H9 (cell line): ENCODE results near the gene MIA3. TPM values are rescaled to one million over a fixed set of nuclear protein-coding genes. Genes with fewer than 3 reads are reported as not detected.

ENCODE experiments used
- DNase-seq: peaks from one replicate; pipeline ENCODE4 v3.0.0-alpha.2; 2017
- H2AFZ ChIP-seq: one replicate; pipeline ENCODE4 v1.6.1; 2013; ENCODE audit warnings: mild to moderate bottlenecking, low read length, control low read depth, moderate library complexity
- H2AK5ac ChIP-seq: 2 replicates; pipeline ENCODE4 v1.6.1; 2013; ENCODE audit warnings: low read length, control low read depth, mixed read lengths; ENCODE audit not compliant: insufficient read length
- H2BK120ac ChIP-seq: one replicate; pipeline ENCODE4 v1.6.1; 2013; ENCODE audit warnings: low read depth, mild to moderate bottlenecking, low read length, control low read depth, inconsistent platforms; ENCODE audit not compliant: poor library complexity, severe bottlenecking
- H2BK12ac ChIP-seq: 2 replicates; pipeline ENCODE4 v1.6.1; 2013; ENCODE audit warnings: low read length, control low read depth, mixed read lengths, low read depth; ENCODE audit not compliant: insufficient read length
- H2BK15ac ChIP-seq: 2 replicates; pipeline ENCODE4 v1.6.1; 2013; ENCODE audit warnings: low read depth, low read length, control low read depth
- H2BK20ac ChIP-seq: one replicate; pipeline ENCODE4 v1.6.1; 2013; ENCODE audit warnings: low read depth, mild to moderate bottlenecking, low read length, control low read depth, inconsistent platforms; ENCODE audit not compliant: poor library complexity, severe bottlenecking
- H2BK5ac ChIP-seq: 2 replicates; pipeline ENCODE4 v1.6.1; 2013; ENCODE audit warnings: low read length, control low read depth, mixed read lengths; ENCODE audit not compliant: insufficient read length
- H3K14ac ChIP-seq: 2 replicates; pipeline ENCODE4 v1.6.1; 2013; ENCODE audit warnings: low read length, control low read depth; ENCODE audit not compliant: insufficient read depth
- H3K18ac ChIP-seq: 2 replicates; pipeline ENCODE4 v1.6.1; 2013; ENCODE audit warnings: low read depth, mild to moderate bottlenecking, mixed read lengths, low read length, control low read depth; ENCODE audit not compliant: insufficient read length
- H3K23ac ChIP-seq: 2 replicates; pipeline ENCODE4 v1.6.1; 2013; ENCODE audit warnings: low read length, control low read depth, mixed read lengths, low read depth; ENCODE audit not compliant: insufficient read length
- H3K23me2 ChIP-seq: 2 replicates; pipeline ENCODE4 v1.6.1; 2013; ENCODE audit warnings: low read depth, mild to moderate bottlenecking, mixed read lengths, low read length, control low read depth; ENCODE audit not compliant: insufficient read length, poor library complexity, severe bottlenecking
- H3K27ac ChIP-seq: 2 replicates; pipeline ENCODE4 v1.5.1; 2013; ENCODE audit warnings: low read length, control low read depth, mixed read lengths, low read depth; ENCODE audit not compliant: insufficient read length
- H3K27me3 ChIP-seq: 2 replicates; pipeline ENCODE4 v1.6.1; 2013; ENCODE audit warnings: low read length, control low read depth, inconsistent platforms; ENCODE audit not compliant: insufficient read depth
- H3K4ac ChIP-seq: 2 replicates; pipeline ENCODE4 v1.6.1; 2013; ENCODE audit warnings: low read depth, mild to moderate bottlenecking, control low read depth, inconsistent platforms, low read length, moderate library complexity
- H3K4me1 ChIP-seq: 2 replicates; pipeline ENCODE4 v1.6.1; 2013; ENCODE audit warnings: low read length, control low read depth, inconsistent platforms; ENCODE audit not compliant: insufficient read depth
- H3K4me2 ChIP-seq: 2 replicates; pipeline ENCODE4 v1.6.1; 2013; ENCODE audit warnings: low read length, control low read depth, mixed read lengths; ENCODE audit not compliant: insufficient read length, insufficient read depth
- H3K56ac ChIP-seq: 2 replicates; pipeline ENCODE4 v1.6.1; 2013; ENCODE audit warnings: low read depth, mild to moderate bottlenecking, mixed read lengths, low read length, control low read depth; ENCODE audit not compliant: insufficient read length
- H3K79me1 ChIP-seq: 2 replicates; pipeline ENCODE4 v1.6.1; 2013; ENCODE audit warnings: low read depth, mild to moderate bottlenecking, moderate library complexity, low read length, control low read depth, inconsistent platforms; ENCODE audit not compliant: insufficient read depth, poor library complexity, severe bottlenecking
- H3K79me2 ChIP-seq: 2 replicates; pipeline ENCODE4 v1.6.1; 2013; ENCODE audit warnings: low read length, control low read depth, inconsistent platforms; ENCODE audit not compliant: insufficient read depth
- H3K9ac ChIP-seq: 2 replicates; pipeline ENCODE4 v1.6.1; 2013; ENCODE audit warnings: low read length, control low read depth, mixed read lengths; ENCODE audit not compliant: insufficient read length; ENCODE audit errors: extremely low read depth
- H3K9me3 ChIP-seq: one replicate; pipeline ENCODE4 v1.6.1; 2013; ENCODE audit warnings: low read depth, low read length, inconsistent platforms; ENCODE audit not compliant: control insufficient read depth
- H3T11ph ChIP-seq: one replicate; pipeline ENCODE4 v1.6.1; 2013; ENCODE audit warnings: mild to moderate bottlenecking, low read length, control low read depth, inconsistent platforms
- H4K20me1 ChIP-seq: one replicate; pipeline ENCODE4 v1.6.1; 2013; ENCODE audit not compliant: control insufficient read depth, insufficient read length, insufficient read depth
- H4K5ac ChIP-seq: 2 replicates; pipeline ENCODE4 v1.6.1; 2013; ENCODE audit warnings: low read depth, mild to moderate bottlenecking, mixed read lengths, low read length, control low read depth; ENCODE audit not compliant: insufficient read length
- H4K8ac ChIP-seq: replicated peaks from 2 replicates; pipeline ENCODE4 v1.6.1; 2013; ENCODE audit warnings: low read length, control low read depth, mixed read lengths, low read depth; ENCODE audit not compliant: insufficient read length
- H4K91ac ChIP-seq: 2 replicates; pipeline ENCODE4 v1.6.1; 2013; ENCODE audit warnings: low read depth, mild to moderate bottlenecking, moderate library complexity, mixed read lengths, low read length, control low read depth; ENCODE audit not compliant: insufficient read length
- H3K27ac Mint-ChIP-seq, 3 experiments: 2 replicates in 2 of 3; 3 replicates in 1 of 3; pipeline ENCODE4 v1.8.0; 2020 to 2021; ENCODE audit warnings: mixed read lengths in 3 of 3, mild to moderate bottlenecking in 1 of 3, moderate library complexity in 1 of 3
- H3K27me3 Mint-ChIP-seq: 2 replicates; pipeline ENCODE4 v1.8.0; 2021; ENCODE audit warnings: low read depth, mild to moderate bottlenecking, moderate library complexity, mixed read lengths
- H3K36me3 Mint-ChIP-seq, 3 experiments: 2 replicates in 2 of 3; 3 replicates in 1 of 3; pipeline ENCODE4 v1.8.0; 2020 to 2021; ENCODE audit warnings: low read depth in 3 of 3, mixed read lengths in 3 of 3; ENCODE audit not compliant: insufficient read depth in 1 of 3
- H3K4me1 Mint-ChIP-seq, 2 experiments: 2 replicates each; pipeline ENCODE4 v1.8.0; 2020; ENCODE audit warnings: mixed read lengths in 2 of 2
- H3K4me3 Mint-ChIP-seq, 2 experiments: 2 replicates in 1 of 2; 3 replicates in 1 of 2; pipeline ENCODE4 v1.8.0; 2020 to 2021; ENCODE audit warnings: mild to moderate bottlenecking in 2 of 2, mixed read lengths in 2 of 2, moderate library complexity in 1 of 2
- H3K9me3 Mint-ChIP-seq, 2 experiments: 2 replicates in 1 of 2; 3 replicates in 1 of 2; pipeline ENCODE4 v1.8.0; 2020; ENCODE audit warnings: mild to moderate bottlenecking in 2 of 2, mixed read lengths in 2 of 2, moderate library complexity in 1 of 2
- WGBS: extraction: QIAGEN DNeasy Blood & Tissue Kit; methylation state at CpG from one replicate; pipeline ENCODE4 v1.1.7; 2013; ENCODE audit warnings: missing lambda C conversion rate, low lambda C conversion rate, mixed read lengths; ENCODE audit not compliant: insufficient read length; ENCODE audit errors: extremely low coverage; 5-methylcytosine and 5-hydroxymethylcytosine counted together
- total RNA-seq: library from RNA; stranded (reverse); gene quantifications from 2 replicates; pipeline ENCODE4 v1.2.1, GENCODE V29; 2021
- TF ChIP-seq, protein P1 (sequence below): fragments of 200-600 bp; sonication (generic); conservative IDR thresholded peaks from 3 replicates; pipeline ENCODE4 v1.8.0; 2021; ENCODE audit warnings: antibody characterized with exemption, mild to moderate bottlenecking

The MIA3 gene
- total RNA-seq, 1 experiment from 2014 or later: 55.5 TPM

DNA sequence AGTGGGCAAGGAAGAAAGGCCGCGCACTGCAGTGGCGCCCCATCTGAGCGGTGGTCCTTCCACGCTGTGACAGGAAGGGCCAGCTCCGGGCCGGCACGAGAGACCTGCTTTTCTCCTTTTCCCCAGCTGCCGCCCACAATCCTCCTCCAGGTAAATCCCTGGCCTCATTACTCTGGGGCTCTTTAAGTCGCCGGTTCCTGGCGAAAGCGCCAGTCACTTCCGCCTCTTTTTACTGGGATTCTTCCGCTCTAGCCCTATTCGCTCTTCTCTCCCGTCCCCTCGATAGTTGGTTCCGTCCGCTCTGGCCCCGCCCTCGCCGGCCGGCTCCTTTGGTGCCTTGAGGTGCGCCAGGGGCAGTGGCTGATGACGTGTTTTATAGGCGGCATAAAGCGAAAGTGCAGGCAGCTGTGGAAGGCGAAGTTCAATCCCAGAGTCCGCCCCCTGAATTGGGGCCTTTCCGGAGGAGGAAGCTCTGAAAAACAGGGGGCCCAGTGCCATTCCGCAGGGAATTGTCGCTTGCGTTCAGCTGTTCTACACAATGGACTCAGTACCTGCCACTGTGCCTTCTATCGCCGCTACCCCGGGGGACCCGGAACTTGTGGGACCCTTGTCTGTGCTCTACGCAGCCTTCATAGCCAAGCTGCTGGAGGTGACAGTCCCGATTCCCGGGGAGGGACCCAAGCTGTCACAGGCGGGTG lies 26.2 kb downstream of the MIA3 start:
- Histone ChIP-seq H4K91ac (no peak overlapping the region), H3K4me2 (peak overlapping the region; percentile 99), H2AK5ac (no peak overlapping the region), H3K9me3 (no peaks in the 10 kb centered on the region), H4K20me1 (no peaks in the 10 kb centered on the region), H3K79me2 (no peaks in the 10 kb centered on the region), H3K18ac (peak overlapping the region; percentile 69), H2BK120ac (no peak overlapping the region), H2BK5ac (no peak overlapping the region), H3K27me3 (no peaks in the 10 kb centered on the region), H3K23me2 (peaks cover 12% of the 10 kb centered on the region), H2BK12ac (no peak overlapping the region), H3K14ac (peak overlapping the region; percentile 62; the same call in 1 of the 2 replicates), H3K56ac (no peak overlapping the region), H3T11ph (no peak overlapping the region), H4K8ac (no peak overlapping the region), H2BK20ac (no peak overlapping the region), H3K4me1 (no peaks in the 10 kb centered on the region; the same call in 1 of the 2 replicates), H3K23ac (no peak overlapping the region), H3K4ac (no peak overlapping the region), H2AFZ (no peak overlapping the region), H3K79me1 (no peaks in the 10 kb centered on the region), H3K9ac (peak overlapping the region; percentile 89), H2BK15ac (no peak overlapping the region), H4K5ac (no peak overlapping the region), H3K27ac (peak overlapping the region; percentile 33)
- Mint-ChIP-seq H3K36me3 (peaks cover 7 to 18% (median 17%) of the 10 kb centered on the region in 3 experiments; a peak in 6 of 7 replicates), H3K27me3 (no peaks in the 10 kb centered on the region), H3K4me3 (peak overlapping the region; percentile 93 to 97), H3K27ac (peak overlapping the region; percentile 89 to 99 (median 95)), H3K9me3 (no peaks in the 10 kb centered on the region), H3K4me1 (peaks cover 13 to 14% of the 10 kb centered on the region in 2 experiments)
- DNase-seq: peak; percentile 99
- WGBS: no CpG with 5 or more reads among the region's 42 CpGs
- TF ChIP-seq, protein P1, sequence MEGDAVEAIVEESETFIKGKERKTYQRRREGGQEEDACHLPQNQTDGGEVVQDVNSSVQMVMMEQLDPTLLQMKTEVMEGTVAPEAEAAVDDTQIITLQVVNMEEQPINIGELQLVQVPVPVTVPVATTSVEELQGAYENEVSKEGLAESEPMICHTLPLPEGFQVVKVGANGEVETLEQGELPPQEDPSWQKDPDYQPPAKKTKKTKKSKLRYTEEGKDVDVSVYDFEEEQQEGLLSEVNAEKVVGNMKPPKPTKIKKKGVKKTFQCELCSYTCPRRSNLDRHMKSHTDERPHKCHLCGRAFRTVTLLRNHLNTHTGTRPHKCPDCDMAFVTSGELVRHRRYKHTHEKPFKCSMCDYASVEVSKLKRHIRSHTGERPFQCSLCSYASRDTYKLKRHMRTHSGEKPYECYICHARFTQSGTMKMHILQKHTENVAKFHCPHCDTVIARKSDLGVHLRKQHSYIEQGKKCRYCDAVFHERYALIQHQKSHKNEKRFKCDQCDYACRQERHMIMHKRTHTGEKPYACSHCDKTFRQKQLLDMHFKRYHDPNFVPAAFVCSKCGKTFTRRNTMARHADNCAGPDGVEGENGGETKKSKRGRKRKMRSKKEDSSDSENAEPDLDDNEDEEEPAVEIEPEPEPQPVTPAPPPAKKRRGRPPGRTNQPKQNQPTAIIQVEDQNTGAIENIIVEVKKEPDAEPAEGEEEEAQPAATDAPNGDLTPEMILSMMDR: no peak
